Vagina (tissue), 2 donors: ENCODE results near the gene PRRG4.

ENCODE experiments used
- CTCF ChIP-seq, 3 experiments: fragments of 450-650 bp in 2 of 3; fragments of 200-600 bp in 1 of 3; sonication (generic) in 1 of 3; IDR thresholded peaks; one replicate each; pipeline ENCODE4 v1.5.1; 2017 to 2019; ENCODE audit warnings: antibody characterized with exemption in 3 of 3, mild to moderate bottlenecking in 2 of 3, moderate library complexity in 2 of 3
- POLR2A ChIP-seq, 2 donors: fragments of 450-650 bp; IDR thresholded peaks; one replicate each; pipeline ENCODE4 v1.6.1; 2017; ENCODE audit warnings: antibody characterized with exemption in 2 of 2, mild to moderate bottlenecking in 2 of 2, moderate library complexity in 2 of 2
- POLR2AphosphoS5 ChIP-seq, 2 donors: sonication (generic); formaldehyde crosslinking; IDR thresholded peaks; one replicate each; pipeline ENCODE4 v1.9.0; 2017; ENCODE audit warnings: antibody characterized with exemption in 2 of 2, mild to moderate bottlenecking in 2 of 2, low read depth in 1 of 2; ENCODE audit not compliant: insufficient read depth in 1 of 2

- TF ChIP-seq CTCF (IDR thresholded peaks at IDR 0.05) (no peak), POLR2AphosphoS5 (IDR thresholded peaks at IDR 0.05; ENCODE audit: insufficient read depth in 1 of 2, low read depth in 1 of 2) (no peak), POLR2A (IDR thresholded peaks at IDR 0.05) (no peak)
These were observed 54.3 kb downstream of the PRRG4 start for GRCh38 chr11:32884023-32884422.
